Measurements from ENCODE around the gene THRSP. TPM values are rescaled to one million over a fixed set of nuclear protein-coding genes. Genes with fewer than 3 reads are reported as not detected.

The THRSP gene
- total RNA-seq, 4 donors from 2014 or later: 17.9 to 129 (median 47.3) TPM

DNA sequence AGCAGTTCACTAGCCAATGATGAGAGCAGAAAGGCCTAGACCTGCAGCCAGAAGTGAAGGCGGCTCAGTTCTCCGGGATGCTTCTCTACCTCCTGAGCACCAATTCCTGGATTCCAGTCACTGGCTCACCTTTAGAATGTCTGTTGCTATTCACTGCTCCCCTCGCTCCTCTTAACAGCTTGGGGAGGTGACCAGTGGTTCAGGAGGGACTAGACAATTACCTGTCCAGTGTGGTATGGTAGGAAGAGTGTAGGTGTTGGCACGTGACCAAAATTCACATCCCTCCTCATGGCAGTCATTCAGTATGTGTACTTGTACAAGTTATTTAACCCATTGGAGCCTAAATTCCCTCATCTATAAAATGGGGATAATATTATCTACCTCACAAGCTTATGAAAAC lies 4.0 kb downstream of the THRSP start:
- WGBS: 90% methylated on average over 4 of the region's 4 CpGs
- H3K36me3 ChIP-seq: peaks cover 49% of the 10 kb centered on the region
- no peak overlapping the region for H3K4me3 ChIP-seq
- H3K27me3 ChIP-seq: no peaks in the 10 kb centered on the region
- H3K27ac ChIP-seq: no peak overlapping the region
- no peaks in the 10 kb centered on the region for H3K4me1 ChIP-seq
- H3K9me3 ChIP-seq: no peaks in the 10 kb centered on the region
- TF ChIP-seq POLR2AphosphoS5 (IDR thresholded peaks at IDR 0.05): no peak
- TF ChIP-seq EP300 (IDR thresholded peaks at IDR 0.05): no peak
- no peak for DNase-seq (ENCODE audit: low spot score in 2 of 2)

DNA sequence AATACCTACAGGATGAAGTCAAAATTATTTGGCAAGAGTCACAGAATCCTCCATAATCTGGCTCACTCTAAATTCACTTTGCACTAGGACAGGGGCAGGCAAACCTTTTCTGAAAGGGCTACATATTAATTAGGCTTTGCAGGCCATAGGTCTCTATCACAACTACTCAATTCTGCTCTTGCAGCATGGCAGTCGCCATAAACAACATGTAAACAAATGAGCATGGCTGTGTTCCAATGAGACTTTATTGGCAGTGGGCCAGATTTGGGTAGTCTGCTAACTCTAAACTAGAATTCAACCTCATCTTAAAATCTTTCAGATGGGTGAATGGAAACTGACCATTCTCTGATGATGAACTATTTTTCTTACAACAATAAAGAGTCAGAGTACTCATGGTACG lies 5.8 kb downstream of the THRSP start:
- Histone ChIP-seq H3K27ac (no peak overlapping the region), H3K4me1 (peaks cover under 1% of the 10 kb centered on the region), H3K4me3 (no peak overlapping the region), H3K9me3 (no peaks in the 10 kb centered on the region), H3K36me3 (peaks cover 52% of the 10 kb centered on the region), H3K27me3 (no peaks in the 10 kb centered on the region)
- no peak for DNase-seq (ENCODE audit: low spot score in 2 of 2)
- TF ChIP-seq, protein P1, sequence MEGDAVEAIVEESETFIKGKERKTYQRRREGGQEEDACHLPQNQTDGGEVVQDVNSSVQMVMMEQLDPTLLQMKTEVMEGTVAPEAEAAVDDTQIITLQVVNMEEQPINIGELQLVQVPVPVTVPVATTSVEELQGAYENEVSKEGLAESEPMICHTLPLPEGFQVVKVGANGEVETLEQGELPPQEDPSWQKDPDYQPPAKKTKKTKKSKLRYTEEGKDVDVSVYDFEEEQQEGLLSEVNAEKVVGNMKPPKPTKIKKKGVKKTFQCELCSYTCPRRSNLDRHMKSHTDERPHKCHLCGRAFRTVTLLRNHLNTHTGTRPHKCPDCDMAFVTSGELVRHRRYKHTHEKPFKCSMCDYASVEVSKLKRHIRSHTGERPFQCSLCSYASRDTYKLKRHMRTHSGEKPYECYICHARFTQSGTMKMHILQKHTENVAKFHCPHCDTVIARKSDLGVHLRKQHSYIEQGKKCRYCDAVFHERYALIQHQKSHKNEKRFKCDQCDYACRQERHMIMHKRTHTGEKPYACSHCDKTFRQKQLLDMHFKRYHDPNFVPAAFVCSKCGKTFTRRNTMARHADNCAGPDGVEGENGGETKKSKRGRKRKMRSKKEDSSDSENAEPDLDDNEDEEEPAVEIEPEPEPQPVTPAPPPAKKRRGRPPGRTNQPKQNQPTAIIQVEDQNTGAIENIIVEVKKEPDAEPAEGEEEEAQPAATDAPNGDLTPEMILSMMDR (IDR thresholded peaks at IDR 0.05): no peak
- no peak for TF ChIP-seq POLR2A (IDR thresholded peaks at IDR 0.05)
- TF ChIP-seq EP300 (IDR thresholded peaks at IDR 0.05): no peak
- no peak for TF ChIP-seq POLR2AphosphoS5 (IDR thresholded peaks at IDR 0.05)
- 48% methylated on average over 2 of the region's 2 CpGs for WGBS

DNA sequence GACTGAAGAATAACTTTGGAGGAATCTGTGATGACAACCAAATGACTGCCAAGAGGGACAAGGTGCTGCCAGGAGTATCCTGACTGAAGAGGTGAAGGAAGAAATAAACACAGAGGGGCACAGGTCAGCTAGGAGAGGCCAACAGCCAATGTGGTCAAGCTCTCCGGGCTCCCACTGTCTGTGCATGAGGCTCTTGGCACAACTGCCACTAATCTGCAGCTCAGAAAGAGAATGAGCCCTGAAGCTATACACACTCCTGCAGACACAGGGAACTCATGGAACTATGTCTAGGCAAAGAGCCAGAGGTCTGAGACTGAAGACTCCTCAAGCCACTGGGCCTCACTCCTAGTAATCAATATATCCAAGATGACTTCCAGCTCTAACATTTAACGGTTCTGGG lies 7.0 kb downstream of the THRSP start:
- H3K36me3 ChIP-seq: peaks cover 52% of the 10 kb centered on the region
- no peak overlapping the region for H3K27ac ChIP-seq
- H3K4me3 ChIP-seq: no peak overlapping the region
- peaks cover 10% of the 10 kb centered on the region for H3K4me1 ChIP-seq
- DNase-seq (ENCODE audit: low spot score in 2 of 2): no peak
- H3K27me3 ChIP-seq: no peaks in the 10 kb centered on the region
- TF ChIP-seq, protein P1 (IDR thresholded peaks at IDR 0.05): no peak
- TF ChIP-seq POLR2AphosphoS5 (IDR thresholded peaks at IDR 0.05): no peak
- TF ChIP-seq POLR2A (IDR thresholded peaks at IDR 0.05): no peak
- TF ChIP-seq EP300 (IDR thresholded peaks at IDR 0.05): no peak
- H3K9me3 ChIP-seq: no peaks in the 10 kb centered on the region
- WGBS: 79% methylated on average over 2 of the region's 2 CpGs

DNA sequence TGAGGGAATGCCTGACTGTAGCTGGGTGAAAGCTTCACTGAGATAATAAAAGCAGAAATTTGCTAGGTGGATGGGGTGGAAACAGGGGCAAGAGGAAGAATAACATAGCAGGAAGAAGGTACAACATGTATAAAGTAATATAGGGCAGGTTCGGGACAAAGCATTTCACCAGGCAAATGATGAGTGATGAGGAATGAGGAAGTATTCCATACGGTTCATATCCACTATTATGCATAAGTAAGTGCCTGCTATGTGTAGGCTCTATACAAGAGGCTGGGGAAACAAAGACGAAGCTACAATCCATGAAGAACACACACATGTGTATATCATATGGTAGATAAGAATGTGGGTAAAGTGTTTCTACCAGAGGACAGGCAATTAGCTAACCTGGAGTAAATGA lies 8.1 kb downstream of the THRSP start:
- Histone ChIP-seq H3K36me3 (peaks cover 52% of the 10 kb centered on the region), H3K4me1 (peaks cover 17% of the 10 kb centered on the region), H3K9me3 (no peaks in the 10 kb centered on the region), H3K27me3 (no peaks in the 10 kb centered on the region), H3K27ac (no peak overlapping the region), H3K4me3 (no peak overlapping the region)
- no peak for DNase-seq (ENCODE audit: low spot score in 2 of 2)
- TF ChIP-seq POLR2AphosphoS5 (IDR thresholded peaks at IDR 0.05) (no peak), POLR2A (IDR thresholded peaks at IDR 0.05) (no peak), EP300 (IDR thresholded peaks at IDR 0.05) (no peak)
- TF ChIP-seq, protein P1 (IDR thresholded peaks at IDR 0.05): no peak
- 66% methylated on average over 3 of the region's 3 CpGs for WGBS

- H3K36me3 ChIP-seq: peaks cover 48% of the 10 kb centered on the region
- no peak for DNase-seq (ENCODE audit: low spot score in 2 of 2)
- no peak overlapping the region for H3K4me3 ChIP-seq
- no peak overlapping the region for H3K27ac ChIP-seq
- 97% methylated on average over 4 of the region's 4 CpGs for WGBS
- H3K9me3 ChIP-seq: no peaks in the 10 kb centered on the region
- peaks cover 24% of the 10 kb centered on the region for H3K4me1 ChIP-seq
- no peak for TF ChIP-seq POLR2AphosphoS5 (IDR thresholded peaks at IDR 0.05)
- no peak for TF ChIP-seq POLR2A (IDR thresholded peaks at IDR 0.05)
- TF ChIP-seq EP300 (IDR thresholded peaks at IDR 0.05): no peak
- TF ChIP-seq, protein P1 (IDR thresholded peaks at IDR 0.05): no peak
- H3K27me3 ChIP-seq: no peaks in the 10 kb centered on the region
Measured at GRCh38 chr11:78072455-78072854, 8.8 kb downstream of the THRSP start.

- Histone ChIP-seq H3K4me3 (no peak overlapping the region), H3K36me3 (peaks cover 28% of the 10 kb centered on the region), H3K27me3 (no peaks in the 10 kb centered on the region), H3K9me3 (no peaks in the 10 kb centered on the region), H3K27ac (no peak overlapping the region), H3K4me1 (peaks cover 40% of the 10 kb centered on the region)
- WGBS: 65% methylated on average over 6 of the region's 6 CpGs
- no peak for DNase-seq (ENCODE audit: low spot score in 2 of 2)
- no peak for TF ChIP-seq POLR2AphosphoS5 (IDR thresholded peaks at IDR 0.05)
- TF ChIP-seq, protein P1 (IDR thresholded peaks at IDR 0.05): no peak
- TF ChIP-seq POLR2A (IDR thresholded peaks at IDR 0.05): no peak
- no peak for TF ChIP-seq EP300 (IDR thresholded peaks at IDR 0.05)
Measured at GRCh38 chr11:78074756-78075155, 11.1 kb downstream of the THRSP start.

Measured in suprapubic skin (tissue), 4 donors.